GM12865 (cell line): ENCODE data around the gene PPP2R2C.

ENCODE experiments used
- DNase-seq: peaks from one replicate; pipeline ENCODE4 v3.0.0; 2010; ENCODE audit warnings: low read depth
- H3K4me3 ChIP-seq: 2 replicates; pipeline ENCODE4 v1.5.1; 2011; ENCODE audit warnings: mild to moderate bottlenecking, low read depth, low read length, control low read depth
- CTCF ChIP-seq: IDR thresholded peaks from 2 replicates; pipeline ENCODE4 v1.5.1; 2011; ENCODE audit warnings: low read length, control low read depth, low read depth, inconsistent platforms; ENCODE audit not compliant: insufficient read depth; ENCODE audit errors: missing control alignments

Gene PPP2R2C

GRCh38 chr4:6439120-6439762 lies 33.2 kb downstream of the PPP2R2C start:
- no peak for DNase-seq
- no peak for TF ChIP-seq CTCF
- H3K4me3 ChIP-seq: no peak overlapping the region

GRCh38 chr4:6437826-6438238 lies 34.6 kb downstream of the PPP2R2C start:
- TF ChIP-seq CTCF: no peak
- H3K4me3 ChIP-seq: no peak overlapping the region
- no peak for DNase-seq

GRCh38 chr4:6435010-6435409 lies 37.4 kb downstream of the PPP2R2C start:
- no peak overlapping the region for H3K4me3 ChIP-seq
- no peak for DNase-seq
- TF ChIP-seq CTCF: no peak

- DNase-seq: no peak
- TF ChIP-seq CTCF: no peak
- no peak overlapping the region for H3K4me3 ChIP-seq
These were observed 41.5 kb downstream of the PPP2R2C start for GRCh38 chr4:6430927-6431326.

GRCh38 chr4:6427439-6428090 lies 44.8 kb downstream of the PPP2R2C start:
- no peak for DNase-seq
- no peak overlapping the region for H3K4me3 ChIP-seq
- TF ChIP-seq CTCF: no peak

GRCh38 chr4:6426571-6427438 lies 45.6 kb downstream of the PPP2R2C start:
- DNase-seq: no peak
- TF ChIP-seq CTCF: no peak
- no peak overlapping the region for H3K4me3 ChIP-seq
